HepG2 (cell line): ENCODE measurements around the gene SERINC4. TPM values are rescaled to one million over a fixed set of nuclear protein-coding genes. Genes with fewer than 3 reads are reported as not detected.
A peak's percentile ranks its signal among the peaks of the same experiment; 100 is the strongest.

Experiments
- ATF5 ChIP-seq: sonication (generic); formaldehyde crosslinking; IDR thresholded peaks from 2 replicates; pipeline ENCODE4 v1.4.0; 2020; ENCODE audit warnings: mild to moderate bottlenecking, low read depth, missing genetic modification reagents
- DMTF1 ChIP-seq: sonication (generic); formaldehyde crosslinking; IDR thresholded peaks from 2 replicates; pipeline ENCODE4 v1.4.0; 2020; ENCODE audit warnings: mild to moderate bottlenecking, missing genetic modification reagents
- FOXA3 ChIP-seq: IDR thresholded peaks from 2 replicates; pipeline ENCODE4 v1.6.1; 2016; ENCODE audit warnings: missing genetic modification reagents, missing compliant biosample characterization
- HMG20B ChIP-seq: conservative IDR thresholded peaks from 2 replicates; pipeline ENCODE4 v1.6.1; 2016; ENCODE audit warnings: missing genetic modification reagents, missing compliant biosample characterization
- MAFG ChIP-seq: sonication (generic); formaldehyde crosslinking; IDR thresholded peaks from 2 replicates; pipeline ENCODE4 v1.5.1; 2020; ENCODE audit warnings: mild to moderate bottlenecking, missing genetic modification reagents
- MLXIP ChIP-seq: sonication (generic); formaldehyde crosslinking; IDR thresholded peaks from 2 replicates; pipeline ENCODE4 v1.9.0; 2021; ENCODE audit warnings: missing genetic modification reagents, borderline replicate concordance
- PCBP1 ChIP-seq: fragments of 200-400 bp; formaldehyde crosslinking; IDR thresholded peaks from 2 replicates; pipeline ENCODE4 v1.6.1; 2017; ENCODE audit warnings: mild to moderate bottlenecking, low read depth, low read length, borderline replicate concordance
- PHF20 ChIP-seq: sonication (generic); formaldehyde crosslinking; IDR thresholded peaks from 2 replicates; pipeline ENCODE4 v1.5.0; 2020; ENCODE audit warnings: mild to moderate bottlenecking, missing genetic modification reagents
- SALL1 ChIP-seq: sonication (generic); formaldehyde crosslinking; IDR thresholded peaks from 2 replicates; pipeline ENCODE4 v1.8.0; 2022; ENCODE audit warnings: mild to moderate bottlenecking, missing genetic modification reagents
- ZC3H13 ChIP-seq: sonication (generic); formaldehyde crosslinking; IDR thresholded peaks from 2 replicates; pipeline ENCODE4 v1.8.1; 2023; ENCODE audit warnings: mild to moderate bottlenecking, missing genetic modification reagents, moderate library complexity
- ZNF333 ChIP-seq: sonication (generic); formaldehyde crosslinking; IDR thresholded peaks from 2 replicates; pipeline ENCODE4 v1.4.0; 2020; ENCODE audit warnings: mild to moderate bottlenecking, missing genetic modification reagents, borderline replicate concordance
- ZNF33A ChIP-seq: sonication (generic); formaldehyde crosslinking; IDR thresholded peaks from 2 replicates; pipeline ENCODE4 v1.5.1; 2020; ENCODE audit warnings: missing genetic modification reagents, mild to moderate bottlenecking, moderate library complexity, borderline replicate concordance
- ZNF639 ChIP-seq: conservative IDR thresholded peaks from 2 replicates; pipeline ENCODE4 v1.6.1; 2018; ENCODE audit warnings: missing genetic modification reagents
- ZNF710 ChIP-seq: sonication (generic); formaldehyde crosslinking; IDR thresholded peaks from 2 replicates; pipeline ENCODE4 v1.5.0; 2020; ENCODE audit warnings: mild to moderate bottlenecking, missing genetic modification reagents, borderline replicate concordance
- polyA plus RNA-seq, 8 experiments: library from polyadenylated mRNA; depleted of rRNA in 3 of 8; stranded (reverse) in 7 of 8; unstranded in 1 of 8; fragments of >200 nt; fragmentation: Illumina TruSeq in 4 of 8; extraction: Trizol in 4 of 8; gene quantifications; 2 replicates each; pipeline versions ENCODE4 v1.2.1 to v1.2.3, GENCODE V29; 2011 to 2016; ENCODE audit warnings: low read depth in 4 of 8, missing spikeins in 1 of 8, mixed read lengths in 1 of 8; ENCODE audit not compliant: insufficient read depth in 1 of 8
- total RNA-seq, 5 experiments: library from RNA; depleted of rRNA; stranded (reverse); fragments of >200 nt; fragmentation: Illumina TruSeq; extraction: Trizol; gene quantifications; 2 replicates each; pipeline ENCODE4 v1.2.3, GENCODE V29; 2016; ENCODE audit warnings: low read depth in 1 of 5

SERINC4 gene
- total and polyA plus RNA-seq, 2 of the 13 experiments (the other 11 are each of a cell fraction or from before 2014, with no cell fraction given) = not detected

- TF ChIP-seq DMTF1 (CRISPR knock-in tag) (no peak), MLXIP (CRISPR knock-in tag) (no peak), ZNF33A (no peak), PHF20 (peak; percentile 2; the same call in 1 of the 2 replicates), ZNF639 (CRISPR knock-in tag) (no peak), PCBP1 (0 out of 2 replicates have a peak, but pooled peaks have one; percentile 56), SALL1 (no peak), HMG20B (CRISPR knock-in tag) (no peak), ZNF333 (0 out of 2 replicates have a peak, but pooled peaks have one; percentile 3), ATF5 (CRISPR knock-in tag) (no peak), FOXA3 (CRISPR knock-in tag) (no peak), ZC3H13 (CRISPR knock-in tag) (0 out of 2 replicates have a peak, but pooled peaks have one; percentile 20), ZNF710 (CRISPR knock-in tag) (no peak), MAFG (CRISPR knock-in tag) (no peak)
These were observed 7.1 kb downstream of the SERINC4 start (continued) for GRCh38 chr15:43792761-43793476.
